CD14-positive monocyte (primary cell): Measurements from ENCODE around the gene ODR4. TPM values are rescaled to one million over a fixed set of nuclear protein-coding genes. Genes with fewer than 3 reads are reported as not detected.

Experiments used
- DNase-seq, 3 donors: peaks; one replicate each; pipeline ENCODE4 v3.0.0-alpha.2; 2011 to 2022
- H2AFZ ChIP-seq: 2 replicates; pipeline ENCODE4 v1.6.0; 2012; ENCODE audit warnings: mild to moderate bottlenecking, low read depth, low read length, inconsistent platforms; ENCODE audit not compliant: insufficient read depth, poor library complexity, severe bottlenecking
- H3K27ac ChIP-seq, 2 donors: 1 replicate in 1 of 2; 2 replicates in 1 of 2; pipeline ENCODE4 v1.5.1; 2012 to 2013; ENCODE audit warnings: low read length in 2 of 2, control low read depth in 1 of 2, inconsistent platforms in 1 of 2, low read depth in 1 of 2, mild to moderate bottlenecking in 1 of 2
- H3K27me3 ChIP-seq, 2 donors: one replicate each; pipeline versions ENCODE4 v1.6.0 to v1.6.1; 2011 to 2013; ENCODE audit warnings: low read length in 2 of 2; ENCODE audit not compliant: control insufficient read depth in 2 of 2, insufficient read depth in 2 of 2
- H3K36me3 ChIP-seq, 2 donors: replicated peaks in 1 of 2; 1 replicate in 1 of 2; 2 replicates in 1 of 2; pipeline versions ENCODE4 v1.5.1 to v1.6.1; 2012 to 2013; ENCODE audit warnings: low read length in 2 of 2, control low read depth in 1 of 2, inconsistent platforms in 1 of 2, mild to moderate bottlenecking in 1 of 2; ENCODE audit not compliant: insufficient read depth in 2 of 2, control insufficient read depth in 1 of 2
- H3K4me1 ChIP-seq, 2 donors: 1 replicate in 1 of 2; 2 replicates in 1 of 2; pipeline versions ENCODE4 v1.5.1 to v1.6.1; 2012 to 2013; ENCODE audit warnings: low read length in 2 of 2, control low read depth in 1 of 2, inconsistent platforms in 1 of 2, mild to moderate bottlenecking in 1 of 2, moderate library complexity in 1 of 2; ENCODE audit not compliant: insufficient read depth in 2 of 2, control insufficient read depth in 1 of 2
- H3K4me2 ChIP-seq: replicated peaks from 2 replicates; pipeline ENCODE3; 2012; ENCODE audit warnings: low read length, moderate library complexity, mild to moderate bottlenecking; ENCODE audit not compliant: poor library complexity, severe bottlenecking; ENCODE audit errors: extremely low read depth
- H3K4me3 ChIP-seq, 3 experiments: fragments of 200-600 bp in 1 of 3; sonication (generic) in 1 of 3; replicated peaks in 1 of 3; 1 replicate in 2 of 3; 2 replicates in 1 of 3; pipeline ENCODE4 v1.5.1; 2011 to 2013; ENCODE audit warnings: low read length in 3 of 3, mild to moderate bottlenecking in 3 of 3, control low read depth in 2 of 3, low read depth in 2 of 3, inconsistent platforms in 1 of 3, moderate library complexity in 1 of 3
- H3K79me2 ChIP-seq: 2 replicates; pipeline ENCODE4 v1.6.0; 2012; ENCODE audit warnings: mild to moderate bottlenecking, control low read depth, inconsistent platforms, low read length, moderate library complexity; ENCODE audit not compliant: insufficient read depth
- H3K9ac ChIP-seq: 2 replicates; pipeline ENCODE4 v1.6.0; 2017; ENCODE audit warnings: low read length, mild to moderate bottlenecking; ENCODE audit not compliant: insufficient read depth, poor library complexity, severe bottlenecking
- H3K9me3 ChIP-seq, 2 donors: replicated peaks in 1 of 2; 1 replicate in 1 of 2; 2 replicates in 1 of 2; pipeline versions ENCODE4 v1.5.1 to v1.6.1; 2012 to 2013; ENCODE audit warnings: low read length in 2 of 2, control low read depth in 1 of 2; ENCODE audit not compliant: control insufficient read depth in 1 of 2, insufficient read depth in 1 of 2
- H4K20me1 ChIP-seq: 2 replicates; pipeline ENCODE4 v1.6.0; 2012; ENCODE audit warnings: mild to moderate bottlenecking, low read length, control low read depth, moderate library complexity; ENCODE audit not compliant: insufficient read depth
- H3K27ac Mint-ChIP-seq, 7 donors: one replicate each; pipeline ENCODE4 v1.8.0; 2020; ENCODE audit warnings: mild to moderate bottlenecking in 7 of 7, mixed read lengths in 7 of 7, moderate library complexity in 6 of 7, inconsistent platforms in 2 of 7
- H3K27me3 Mint-ChIP-seq, 3 donors: one replicate each; pipeline ENCODE4 v1.8.0; 2021 to 2022; ENCODE audit warnings: low read depth in 3 of 3, mild to moderate bottlenecking in 3 of 3, mixed read lengths in 3 of 3, moderate library complexity in 3 of 3, inconsistent platforms in 1 of 3
- H3K36me3 Mint-ChIP-seq, 2 donors: one replicate each; pipeline ENCODE4 v1.8.0; 2020; ENCODE audit warnings: mixed read lengths in 2 of 2, inconsistent platforms in 1 of 2, mild to moderate bottlenecking in 1 of 2
- H3K4me1 Mint-ChIP-seq: one replicate; pipeline ENCODE4 v1.8.0; 2020; ENCODE audit warnings: mild to moderate bottlenecking, mixed read lengths
- H3K4me3 Mint-ChIP-seq, 2 donors: one replicate each; pipeline ENCODE4 v1.8.0; 2020; ENCODE audit warnings: mild to moderate bottlenecking in 2 of 2, mixed read lengths in 2 of 2, moderate library complexity in 1 of 2
- H3K9me3 Mint-ChIP-seq, 7 donors: one replicate each; pipeline ENCODE4 v1.8.0; 2020 to 2022; ENCODE audit warnings: mixed read lengths in 7 of 7, mild to moderate bottlenecking in 6 of 7, moderate library complexity in 6 of 7, inconsistent platforms in 2 of 7
- WGBS: methylation state at CpG from one replicate; pipeline ENCODE4 v1.1.5; 2013; ENCODE audit warnings: missing lambda C conversion rate; ENCODE audit not compliant: insufficient coverage; 5-methylcytosine and 5-hydroxymethylcytosine counted together
- intact Hi-C, 2 donors: fragments of 100-400 bp; cut with micrococcal nuclease; formaldehyde crosslinking; loops; one replicate each; pipeline versions ENCODE4 v1.15.0 to v1.15.1; 2023
- polyA plus RNA-seq, 3 donors: library from polyadenylated mRNA; depleted of rRNA in 1 of 3; unstranded in 2 of 3; stranded (reverse) in 1 of 3; fragments of 300-500 nt in 2 of 3; fragments of >200 nt in 1 of 3; fragmentation: Illumina TruSeq in 2 of 3; gene quantifications; 1 replicate in 2 of 3; 2 replicates in 1 of 3; pipeline ENCODE4 v1.2.3, GENCODE V29; 2012 to 2021
- TF ChIP-seq, protein P1 (sequence below): fragments of 200-600 bp; IDR thresholded peaks from one replicate; pipeline ENCODE4 v1.8.0; 2022; ENCODE audit warnings: antibody characterized with exemption, mild to moderate bottlenecking

The ODR4 gene
- polyA plus RNA-seq, 3 donors = 6.4 to 10.1 (median 9.7) TPM

DNA sequence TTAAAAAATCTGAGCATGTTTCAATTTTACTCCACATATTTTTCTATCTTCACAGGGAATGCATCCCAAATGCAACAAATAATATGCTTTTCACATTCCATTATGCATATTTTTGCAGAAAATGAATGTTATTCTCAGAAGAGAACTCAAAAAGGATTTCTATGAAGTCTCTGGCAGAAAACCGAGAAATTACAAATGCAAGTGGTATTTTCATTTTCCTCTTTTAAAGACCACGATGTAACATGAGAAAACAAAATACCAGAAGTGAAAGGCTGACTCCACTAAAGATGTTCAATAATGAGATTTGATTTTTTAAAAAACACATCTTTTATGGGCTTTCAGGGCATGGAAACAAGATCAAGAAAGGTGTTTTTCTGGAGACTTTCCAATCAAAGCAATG lies 90.3 kb downstream of the ODR4 start:
- Histone ChIP-seq H3K4me1 (no peaks in the 10 kb centered on the region), H2AFZ (no peak overlapping the region), H3K36me3 (no peaks in the 10 kb centered on the region), H3K4me2 (no peak overlapping the region), H3K4me3 (no peak overlapping the region), H3K27ac (no peak overlapping the region), H4K20me1 (no peaks in the 10 kb centered on the region), H3K27me3 (no peaks in the 10 kb centered on the region), H3K9me3 (peaks cover 0 to 4% of the 10 kb centered on the region in 2 donors), H3K79me2 (no peaks in the 10 kb centered on the region), H3K9ac (no peak overlapping the region)
- TF ChIP-seq, protein P1, sequence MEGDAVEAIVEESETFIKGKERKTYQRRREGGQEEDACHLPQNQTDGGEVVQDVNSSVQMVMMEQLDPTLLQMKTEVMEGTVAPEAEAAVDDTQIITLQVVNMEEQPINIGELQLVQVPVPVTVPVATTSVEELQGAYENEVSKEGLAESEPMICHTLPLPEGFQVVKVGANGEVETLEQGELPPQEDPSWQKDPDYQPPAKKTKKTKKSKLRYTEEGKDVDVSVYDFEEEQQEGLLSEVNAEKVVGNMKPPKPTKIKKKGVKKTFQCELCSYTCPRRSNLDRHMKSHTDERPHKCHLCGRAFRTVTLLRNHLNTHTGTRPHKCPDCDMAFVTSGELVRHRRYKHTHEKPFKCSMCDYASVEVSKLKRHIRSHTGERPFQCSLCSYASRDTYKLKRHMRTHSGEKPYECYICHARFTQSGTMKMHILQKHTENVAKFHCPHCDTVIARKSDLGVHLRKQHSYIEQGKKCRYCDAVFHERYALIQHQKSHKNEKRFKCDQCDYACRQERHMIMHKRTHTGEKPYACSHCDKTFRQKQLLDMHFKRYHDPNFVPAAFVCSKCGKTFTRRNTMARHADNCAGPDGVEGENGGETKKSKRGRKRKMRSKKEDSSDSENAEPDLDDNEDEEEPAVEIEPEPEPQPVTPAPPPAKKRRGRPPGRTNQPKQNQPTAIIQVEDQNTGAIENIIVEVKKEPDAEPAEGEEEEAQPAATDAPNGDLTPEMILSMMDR = no peak
- H3K4me3 Mint-ChIP-seq = no peak overlapping the region
- WGBS = no CpG with 5 or more reads among the region's 2 CpGs
- peaks cover 2 to 16% (median 5%) of the 10 kb centered on the region in 7 donors for H3K9me3 Mint-ChIP-seq
- H3K36me3 Mint-ChIP-seq = peaks cover 0 to 2% of the 10 kb centered on the region in 2 donors
- peaks cover 0 to 3% (median 1%) of the 10 kb centered on the region in 3 donors for H3K27me3 Mint-ChIP-seq
- intact Hi-C loops = no loop called here
- peaks cover 3% of the 10 kb centered on the region for H3K4me1 Mint-ChIP-seq
- H3K27ac Mint-ChIP-seq = peak overlapping the region in 1 of 7 donors; percentile 36
- DNase-seq = no peak

Other genes starting within 250 kb of the ODR4 start
- not detected for gene PRG4, start 79.6 kb upstream of the ODR4 start, polyA plus RNA-seq
- gene TPR, start 585 bp upstream of the ODR4 start, polyA plus RNA-seq = 10 to 100 TPM in 2 of 3 donors, 1 to 10 TPM in 1; 4.3 to 23.3 (median 13.2) TPM
- not detected for gene PDC, start 85.3 kb downstream of the ODR4 start, polyA plus RNA-seq